CD4-positive, alpha-beta T cell (primary cell): ENCODE results near the gene OBP2B. TPM values are rescaled to one million over a fixed set of nuclear protein-coding genes. Genes with fewer than 3 reads are reported as not detected.
"Not testable (repeated sequence)": the region's sequence is repeated elsewhere in the genome, so short reads cannot be mapped to it uniquely, and the experiment has no call there.

ENCODE experiments used
- ATAC-seq: fragments of 200-7000 bp; cut with Tn5 transposase; one replicate; pipeline ENCODE4 v1.10.0; 2022; ENCODE audit warnings: mild to moderate bottlenecking; ENCODE audit not compliant: poor library complexity
- CTCF ChIA-PET: fragments of 350-600 bp; sonication (Branson Sonifier 250); formaldehyde crosslinking; loops from one replicate; lab custom pipeline; 2021; ENCODE audit warnings: antibody characterized with exemption, inconsistent platforms; lab: Charles Lee
- POLR2A ChIA-PET: fragments of 350-600 bp; sonication (Branson Sonifier 250); formaldehyde crosslinking; loops from one replicate; lab custom pipeline; 2021; ENCODE audit warnings: antibody characterized with exemption, inconsistent platforms; lab: Charles Lee
- DNase-seq, 14 experiments: peaks; one replicate each; pipeline ENCODE4 v3.0.0-alpha.2; 2013 to 2020; ENCODE audit warnings: mixed read lengths in 2 of 14
- H3K27ac ChIP-seq, 2 donors: one replicate each; pipeline versions ENCODE4 v1.5.1 to v1.7.0; 2013; ENCODE audit warnings: low read length in 2 of 2, low read depth in 1 of 2, mild to moderate bottlenecking in 1 of 2
- H3K27me3 ChIP-seq, 2 experiments: 1 replicate in 1 of 2; 2 replicates in 1 of 2; pipeline versions ENCODE4 v1.6.1 to v1.7.0; 2013; ENCODE audit warnings: low read length in 2 of 2, control low read depth in 1 of 2, mild to moderate bottlenecking in 1 of 2, moderate library complexity in 1 of 2; ENCODE audit not compliant: insufficient read depth in 2 of 2, control insufficient read depth in 1 of 2
- H3K36me3 ChIP-seq: one replicate; pipeline ENCODE4 v1.6.1; 2013; ENCODE audit warnings: low read length, control low read depth; ENCODE audit not compliant: insufficient read depth
- H3K4me1 ChIP-seq: one replicate; pipeline ENCODE4 v1.6.1; 2013; ENCODE audit warnings: low read length, control low read depth; ENCODE audit not compliant: insufficient read depth
- H3K4me3 ChIP-seq: one replicate; pipeline ENCODE4 v1.5.1; 2013; ENCODE audit warnings: mild to moderate bottlenecking, low read length, moderate library complexity
- H3K9me3 ChIP-seq, 2 experiments: 1 replicate in 1 of 2; 2 replicates in 1 of 2; pipeline versions ENCODE4 v1.6.1 to v1.7.0; 2013; ENCODE audit warnings: low read length in 2 of 2, mild to moderate bottlenecking in 2 of 2, control low read depth in 1 of 2, moderate library complexity in 1 of 2; ENCODE audit not compliant: control insufficient read depth in 1 of 2, insufficient read depth in 1 of 2
- H3K27ac Mint-ChIP-seq: one replicate; pipeline ENCODE4 v1.8.0; 2020; ENCODE audit warnings: mixed read lengths
- H3K27me3 Mint-ChIP-seq: one replicate; pipeline ENCODE4 v1.8.0; 2021; ENCODE audit warnings: mixed read lengths
- H3K36me3 Mint-ChIP-seq: one replicate; pipeline ENCODE4 v1.8.0; 2021; ENCODE audit warnings: low read depth, mixed read lengths
- H3K4me1 Mint-ChIP-seq: one replicate; pipeline ENCODE4 v1.8.0; 2021; ENCODE audit warnings: low read depth, mixed read lengths
- H3K4me3 Mint-ChIP-seq: one replicate; pipeline ENCODE4 v1.8.0; 2020; ENCODE audit warnings: mild to moderate bottlenecking, mixed read lengths
- H3K9me3 Mint-ChIP-seq: one replicate; pipeline ENCODE4 v1.8.0; 2020; ENCODE audit warnings: mixed read lengths
- CTCF ChIP-seq: fragments of 200-600 bp; IDR thresholded peaks from one replicate; pipeline ENCODE4 v1.8.0; 2022; ENCODE audit warnings: antibody characterized with exemption, mild to moderate bottlenecking
- intact Hi-C, 2 experiments: fragments of 100-400 bp; cut with DNase I in 1 of 2; cut with micrococcal nuclease in 1 of 2; formaldehyde crosslinking; loops; one replicate each; pipeline versions ENCODE4 v1.15.1 to v1.9.0; 2023 to 2025; cut with DNase I, micrococcal nuclease
- total RNA-seq, 174 experiments: library from RNA in 2 of 174; stranded (reverse) in 2 of 174; gene quantifications; one replicate each; pipeline ENCODE4 v1.2.3 and lab custom pipeline; 2021 to 2026

OBP2B gene
- total RNA-seq, 2 experiments from 2014 or later, result not detected

GRCh38 chr9:133207540-133208170, 1.4 kb downstream of the OBP2B start:
- Mint-ChIP-seq H3K36me3 (no peaks in the 10 kb centered on the region), H3K27ac (no peak overlapping the region), H3K4me1 (no peaks in the 10 kb centered on the region), H3K4me3 (no peak overlapping the region), H3K27me3 (peaks cover 35% of the 10 kb centered on the region), H3K9me3 (no peaks in the 10 kb centered on the region)
- Histone ChIP-seq H3K4me1 (no peaks in the 10 kb centered on the region), H3K36me3 (no peaks in the 10 kb centered on the region), H3K27me3 (peaks cover 3 to 13% of the 10 kb centered on the region in 2 experiments), H3K4me3 (no peak overlapping the region), H3K27ac (no peak overlapping the region), H3K9me3 (peaks cover 0 to 4% of the 10 kb centered on the region in 2 experiments)
- intact Hi-C loops, result no loop called here
- no peak for TF ChIP-seq CTCF
- ATAC-seq, result no peak
- DNase-seq, result no peak
- CTCF ChIA-PET, result no interaction called here
- POLR2A ChIA-PET, result no interaction called here

- no peaks in the 10 kb centered on the region for H3K4me1 Mint-ChIP-seq
- H3K36me3 ChIP-seq, result no peaks in the 10 kb centered on the region
- peaks cover 0 to 4% of the 10 kb centered on the region in 2 experiments for H3K9me3 ChIP-seq
- ATAC-seq (no peak), DNase-seq (no peak)
- peaks cover 30% of the 10 kb centered on the region for H3K27me3 Mint-ChIP-seq
- H3K4me1 ChIP-seq, result no peaks in the 10 kb centered on the region
- no peak overlapping the region for H3K27ac ChIP-seq
- H3K4me3 ChIP-seq, result no peak overlapping the region
- H3K9me3 Mint-ChIP-seq, result no peaks in the 10 kb centered on the region
- intact Hi-C loops, result no loop called here
- peaks cover 3 to 13% of the 10 kb centered on the region in 2 experiments for H3K27me3 ChIP-seq
- no peaks in the 10 kb centered on the region for H3K36me3 Mint-ChIP-seq
- no peak overlapping the region for H3K27ac Mint-ChIP-seq
- ChIA-PET CTCF (no interaction called here), POLR2A (no interaction called here)
- H3K4me3 Mint-ChIP-seq, result no peak overlapping the region
- no peak for TF ChIP-seq CTCF
These were observed 2.0 kb downstream of the OBP2B start for GRCh38 chr9:133207021-133207531.

- intact Hi-C loops, result no loop called here
- H3K4me3 ChIP-seq, result no peak overlapping the region
- H3K4me3 Mint-ChIP-seq, result no peak overlapping the region
- no peaks in the 10 kb centered on the region for H3K4me1 Mint-ChIP-seq
- H3K36me3 ChIP-seq, result no peaks in the 10 kb centered on the region
- peaks cover 0 to 2% of the 10 kb centered on the region in 2 experiments for H3K9me3 ChIP-seq
- no peaks in the 10 kb centered on the region for H3K36me3 Mint-ChIP-seq
- no peak for TF ChIP-seq CTCF
- H3K27ac ChIP-seq, result no peak overlapping the region
- ATAC-seq, result no peak
- ChIA-PET CTCF (no interaction called here), POLR2A (no interaction called here)
- H3K4me1 ChIP-seq, result no peaks in the 10 kb centered on the region
- no peaks in the 10 kb centered on the region for H3K9me3 Mint-ChIP-seq
- H3K27me3 Mint-ChIP-seq, result peaks cover 22% of the 10 kb centered on the region
- no peak for DNase-seq
- H3K27me3 ChIP-seq, result peaks cover 3 to 8% of the 10 kb centered on the region in 2 experiments
- no peak overlapping the region for H3K27ac Mint-ChIP-seq
These were observed 2.8 kb downstream of the OBP2B start for GRCh38 chr9:133205996-133206931.

- peaks cover 14% of the 10 kb centered on the region for H3K27me3 Mint-ChIP-seq
- H3K9me3 Mint-ChIP-seq, H3K36me3 Mint-ChIP-seq, ATAC-seq, H3K36me3 ChIP-seq, POLR2A ChIA-PET, H3K27me3 ChIP-seq, H3K4me3 Mint-ChIP-seq, intact Hi-C loops, H3K4me1 ChIP-seq, CTCF ChIA-PET, H3K27ac ChIP-seq, H3K27ac Mint-ChIP-seq, H3K4me3 ChIP-seq, DNase-seq, H3K9me3 ChIP-seq, H3K4me1 Mint-ChIP-seq: not testable (repeated sequence)
These were observed 3.6 kb downstream of the OBP2B start for GRCh38 chr9:133205481-133205887.
